Fibroblast of lung (primary cell): ENCODE data around the gene RPS6KL1.

Experiments used
- CTCF ChIP-seq, 2 donors: IDR thresholded peaks in 1 of 2; conservative IDR thresholded peaks in 1 of 2; 1 replicate in 1 of 2; 2 replicates in 1 of 2; pipeline ENCODE4 v1.5.1; 2011 to 2012; ENCODE audit warnings: low read length in 2 of 2, control low read depth in 1 of 2, inconsistent platforms in 1 of 2, low read depth in 1 of 2, mild to moderate bottlenecking in 1 of 2
- EZH2 ChIP-seq: IDR thresholded peaks from 2 replicates; pipeline ENCODE4 v1.5.1; 2012; ENCODE audit warnings: low read length, control low read depth, mild to moderate bottlenecking; ENCODE audit errors: missing control alignments

GRCh38 chr14:74948228-74949175, 25.4 kb upstream of the RPS6KL1 start:
- TF ChIP-seq EZH2 = no peak
- no peak for TF ChIP-seq CTCF (conservative IDR thresholded peaks at IDR 0.05 in 1 of 2, IDR thresholded peaks at IDR 0.05 in 1 of 2; ENCODE audit: low read depth in 1 of 2, low read length in 2 of 2)
